Measurements from ENCODE around the gene RPS6KA6.

RPS6KA6 gene

DNA sequence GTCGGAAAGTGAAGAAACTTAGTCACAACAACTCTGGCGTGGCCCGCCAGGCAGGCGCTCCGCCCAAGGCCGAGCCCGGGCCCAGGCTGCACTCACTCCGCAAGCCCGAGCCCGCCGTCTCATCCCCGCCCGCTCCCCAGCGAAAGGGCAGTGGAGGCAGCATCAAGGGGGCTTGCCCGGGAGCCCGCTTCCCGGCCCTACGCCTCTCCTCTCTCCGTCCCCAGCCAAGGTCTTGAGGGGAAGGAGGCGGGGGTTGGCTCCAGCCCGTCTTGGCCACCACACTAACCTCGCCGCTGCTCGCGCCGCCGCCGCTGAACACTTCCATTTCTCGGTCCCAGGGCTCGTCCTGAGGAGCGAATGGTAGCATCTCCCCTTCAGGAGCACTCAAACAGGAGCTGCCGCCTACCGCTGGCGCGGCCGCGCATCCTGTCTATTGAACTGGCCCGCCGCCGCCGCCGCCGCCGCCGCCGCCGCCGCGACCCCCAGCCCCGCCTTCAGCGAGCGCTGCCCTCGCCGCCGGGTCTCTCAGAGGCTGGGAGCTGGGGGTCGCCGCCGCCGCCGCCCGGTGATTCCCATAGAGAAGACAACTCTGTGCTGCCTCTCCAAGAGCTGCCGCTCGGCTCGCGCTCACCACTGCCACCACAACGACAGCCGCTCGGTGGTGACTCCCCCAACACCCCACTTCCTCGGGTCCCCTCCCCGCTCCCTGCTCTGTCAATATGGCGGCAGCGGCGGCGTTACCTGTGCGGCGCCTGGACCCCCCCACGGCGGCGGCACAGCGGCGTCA is at the start of gene RPS6KA6:
RPS6KA6 (minus strand) TSS at position 667 of the 787 bp plus-strand sequence; CDS start at position 367, 300 bp downstream.
- TF ChIP-seq, protein P1, sequence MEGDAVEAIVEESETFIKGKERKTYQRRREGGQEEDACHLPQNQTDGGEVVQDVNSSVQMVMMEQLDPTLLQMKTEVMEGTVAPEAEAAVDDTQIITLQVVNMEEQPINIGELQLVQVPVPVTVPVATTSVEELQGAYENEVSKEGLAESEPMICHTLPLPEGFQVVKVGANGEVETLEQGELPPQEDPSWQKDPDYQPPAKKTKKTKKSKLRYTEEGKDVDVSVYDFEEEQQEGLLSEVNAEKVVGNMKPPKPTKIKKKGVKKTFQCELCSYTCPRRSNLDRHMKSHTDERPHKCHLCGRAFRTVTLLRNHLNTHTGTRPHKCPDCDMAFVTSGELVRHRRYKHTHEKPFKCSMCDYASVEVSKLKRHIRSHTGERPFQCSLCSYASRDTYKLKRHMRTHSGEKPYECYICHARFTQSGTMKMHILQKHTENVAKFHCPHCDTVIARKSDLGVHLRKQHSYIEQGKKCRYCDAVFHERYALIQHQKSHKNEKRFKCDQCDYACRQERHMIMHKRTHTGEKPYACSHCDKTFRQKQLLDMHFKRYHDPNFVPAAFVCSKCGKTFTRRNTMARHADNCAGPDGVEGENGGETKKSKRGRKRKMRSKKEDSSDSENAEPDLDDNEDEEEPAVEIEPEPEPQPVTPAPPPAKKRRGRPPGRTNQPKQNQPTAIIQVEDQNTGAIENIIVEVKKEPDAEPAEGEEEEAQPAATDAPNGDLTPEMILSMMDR (IDR thresholded peaks at IDR 0.05; ENCODE audit: low read depth, low read length), result no peak
- peak within 1 kb of the TSS; percentile 66 for H3K4me3 ChIP-seq (ENCODE audit: low read depth, low read length)

DNA sequence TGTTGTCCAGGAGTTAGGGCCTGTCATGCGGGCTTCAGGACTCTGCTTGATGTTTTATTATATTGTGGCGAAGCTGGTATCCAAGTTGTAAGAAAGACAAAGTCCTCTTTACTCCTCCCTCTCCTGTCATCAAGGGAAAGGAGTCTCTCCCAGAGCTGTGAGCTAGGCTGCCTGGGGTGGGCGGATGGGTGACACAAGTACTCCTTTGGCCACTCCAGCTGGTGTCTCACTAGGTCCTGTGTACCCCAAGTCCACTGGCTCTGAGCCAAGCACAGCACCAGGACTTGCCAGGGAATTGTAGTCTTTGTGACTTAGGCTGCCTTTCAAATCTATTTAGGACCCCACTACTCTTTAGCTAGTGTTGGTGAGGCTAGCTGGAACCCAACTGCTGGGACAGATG is 36.7 kb upstream of the RPS6KA6 start:
- TF ChIP-seq, protein P1 (IDR thresholded peaks at IDR 0.05; ENCODE audit: low read depth, low read length), result no peak
- no peak overlapping the region for H3K4me3 ChIP-seq (ENCODE audit: low read depth, low read length)

DNA sequence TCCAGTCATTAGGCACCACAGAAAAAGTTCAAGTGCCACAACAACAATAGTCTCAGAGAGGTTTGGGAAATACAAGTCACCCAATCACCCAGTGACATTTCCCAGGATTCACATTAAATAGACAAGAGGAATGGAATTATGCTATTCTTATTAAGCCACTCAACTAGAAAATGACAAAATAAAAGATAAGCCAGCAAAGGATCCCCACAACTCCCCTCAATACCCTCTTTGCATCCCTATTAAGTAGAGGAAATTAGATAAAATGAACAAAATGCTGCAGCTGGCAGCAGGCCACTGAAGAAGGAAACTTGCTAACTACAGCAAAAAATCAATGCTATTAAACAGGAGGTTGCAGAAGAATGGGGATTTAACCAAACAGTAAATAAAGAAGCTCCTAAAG is 35.3 kb upstream of the RPS6KA6 start:
- TF ChIP-seq, protein P1 (IDR thresholded peaks at IDR 0.05; ENCODE audit: low read depth, low read length), result no peak
- H3K4me3 ChIP-seq (ENCODE audit: low read depth, low read length), result no peak overlapping the region

DNA sequence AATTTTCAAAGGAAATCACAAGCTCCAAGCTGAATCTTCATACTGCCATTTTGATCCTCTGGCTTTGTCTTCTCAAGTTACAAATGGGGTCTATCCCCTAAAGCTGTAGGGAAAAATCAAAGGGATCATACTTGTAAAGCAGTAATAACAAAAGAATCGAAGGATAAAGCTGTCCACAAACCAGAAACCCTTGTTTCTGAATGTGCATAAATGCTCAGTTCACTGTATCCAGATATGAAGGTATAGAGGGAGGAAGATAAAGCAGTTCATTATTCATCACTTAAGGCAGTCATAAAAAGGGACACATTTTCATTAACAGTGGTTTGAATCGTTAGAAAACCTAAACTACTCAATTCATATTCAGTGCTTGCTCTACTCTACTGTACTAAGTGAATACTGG is 33.2 kb upstream of the RPS6KA6 start:
- no peak overlapping the region for H3K4me3 ChIP-seq (ENCODE audit: low read depth, low read length)
- TF ChIP-seq, protein P1 (IDR thresholded peaks at IDR 0.05; ENCODE audit: low read depth, low read length), result no peak

DNA sequence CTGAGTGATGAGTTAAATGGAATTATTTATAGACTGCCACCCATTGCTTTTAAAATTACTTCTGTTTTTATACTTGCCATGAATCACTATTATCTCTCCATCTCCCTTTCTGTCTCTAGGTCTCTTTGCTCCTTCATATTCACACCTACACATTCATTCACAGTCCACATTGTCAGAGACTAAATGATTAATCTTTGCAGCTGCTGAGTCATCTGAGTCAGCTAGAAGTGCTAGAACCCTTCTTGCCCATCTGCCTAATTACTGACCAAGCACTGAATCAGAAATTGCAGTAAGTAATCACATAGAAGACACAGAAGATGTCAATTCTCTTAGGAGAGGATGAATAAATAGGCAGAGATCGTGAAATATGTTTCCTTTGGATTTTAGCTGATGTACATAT is 31.6 kb upstream of the RPS6KA6 start:
- no peak overlapping the region for H3K4me3 ChIP-seq (ENCODE audit: low read depth, low read length)
- TF ChIP-seq, protein P1 (IDR thresholded peaks at IDR 0.05; ENCODE audit: low read depth, low read length), result no peak

DNA sequence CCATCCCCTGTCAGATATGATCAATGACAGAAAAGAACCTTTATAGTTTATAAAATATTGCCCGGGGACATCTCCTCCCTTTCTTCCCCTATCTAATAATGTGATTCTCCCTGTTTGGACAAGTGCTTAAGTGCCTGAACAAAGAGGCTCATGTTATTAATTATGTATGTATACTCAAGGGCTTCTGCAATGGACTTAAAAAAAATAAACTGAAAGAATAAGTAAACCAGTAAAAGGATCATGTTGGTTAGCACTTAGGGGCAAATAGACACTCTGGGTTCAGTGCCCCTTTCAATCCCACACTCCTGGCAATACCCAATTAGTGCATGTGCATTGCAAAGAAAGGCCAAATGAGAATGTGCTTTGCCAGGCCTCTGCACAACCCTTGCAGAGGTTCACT is 30.7 kb upstream of the RPS6KA6 start:
- no peak overlapping the region for H3K4me3 ChIP-seq (ENCODE audit: low read depth, low read length)
- TF ChIP-seq, protein P1 (IDR thresholded peaks at IDR 0.05; ENCODE audit: low read depth, low read length), result no peak

DNA sequence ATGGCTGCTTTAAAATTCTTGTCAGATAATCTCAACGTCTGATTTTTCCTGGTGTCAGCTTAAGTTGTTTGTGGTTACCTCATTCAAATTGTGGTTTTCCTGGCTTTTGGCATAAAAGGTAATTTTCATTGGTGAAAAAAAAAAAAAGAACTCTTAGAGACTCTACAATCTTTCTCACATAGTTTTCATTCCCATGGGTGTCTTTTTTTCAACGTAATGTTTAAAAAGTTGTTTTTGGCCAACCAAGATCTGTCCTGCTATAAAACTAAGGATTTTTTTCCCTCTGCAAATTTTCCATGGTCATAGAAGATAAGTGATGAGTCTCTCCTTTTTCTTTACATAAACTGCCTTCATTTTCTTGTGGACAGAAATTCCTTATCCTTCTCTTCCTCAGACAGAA is 28.9 kb upstream of the RPS6KA6 start:
- no peak overlapping the region for H3K4me3 ChIP-seq (ENCODE audit: low read depth, low read length)
- TF ChIP-seq, protein P1 (IDR thresholded peaks at IDR 0.05; ENCODE audit: low read depth, low read length), result no peak
